Upper lobe of left lung (tissue), 4 donors: ENCODE data around the gene EXT2.

Experiments
- EP300 ChIP-seq, 4 donors: sonication (generic); formaldehyde crosslinking; IDR thresholded peaks; one replicate each; pipeline ENCODE4 v1.5.1; 2017; ENCODE audit warnings: antibody characterized with exemption in 4 of 4, control low read depth in 2 of 4
- POLR2A ChIP-seq, 4 donors: fragments of 450-650 bp; IDR thresholded peaks; one replicate each; pipeline ENCODE4 v1.5.1; 2016 to 2017; ENCODE audit warnings: antibody characterized with exemption in 4 of 4, mild to moderate bottlenecking in 2 of 4
- POLR2AphosphoS5 ChIP-seq, 2 donors: sonication (generic); formaldehyde crosslinking; IDR thresholded peaks; one replicate each; pipeline ENCODE4 v1.5.1; 2017; ENCODE audit warnings: antibody characterized with exemption in 2 of 2
- TF ChIP-seq, protein P1 (sequence below), 6 experiments: fragments of 450-650 bp in 4 of 6; fragments of 200-600 bp in 2 of 6; sonication (generic) in 2 of 6; IDR thresholded peaks; one replicate each; pipeline ENCODE4 v1.5.1; 2016 to 2019; ENCODE audit warnings: antibody characterized with exemption in 6 of 6

DNA sequence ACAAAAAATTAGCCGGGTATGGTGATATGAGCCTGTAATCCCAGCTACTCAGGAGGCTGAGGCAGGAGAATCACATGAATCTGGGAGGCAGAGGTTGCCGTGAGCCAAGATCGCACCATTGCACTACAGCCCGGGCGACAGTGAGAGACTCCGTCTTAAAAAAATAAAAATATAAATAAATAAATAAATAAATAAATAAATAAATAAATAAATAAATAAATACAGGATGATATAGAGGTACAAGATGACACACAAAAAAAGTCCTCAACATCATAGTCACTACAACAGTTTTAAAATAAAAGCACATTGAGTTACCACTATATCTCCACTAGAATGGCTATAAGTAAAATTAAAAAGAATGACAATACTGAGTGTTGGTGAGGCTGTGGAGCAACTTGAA, 116.7 kb downstream of the EXT2 start:
- TF ChIP-seq, protein P1, sequence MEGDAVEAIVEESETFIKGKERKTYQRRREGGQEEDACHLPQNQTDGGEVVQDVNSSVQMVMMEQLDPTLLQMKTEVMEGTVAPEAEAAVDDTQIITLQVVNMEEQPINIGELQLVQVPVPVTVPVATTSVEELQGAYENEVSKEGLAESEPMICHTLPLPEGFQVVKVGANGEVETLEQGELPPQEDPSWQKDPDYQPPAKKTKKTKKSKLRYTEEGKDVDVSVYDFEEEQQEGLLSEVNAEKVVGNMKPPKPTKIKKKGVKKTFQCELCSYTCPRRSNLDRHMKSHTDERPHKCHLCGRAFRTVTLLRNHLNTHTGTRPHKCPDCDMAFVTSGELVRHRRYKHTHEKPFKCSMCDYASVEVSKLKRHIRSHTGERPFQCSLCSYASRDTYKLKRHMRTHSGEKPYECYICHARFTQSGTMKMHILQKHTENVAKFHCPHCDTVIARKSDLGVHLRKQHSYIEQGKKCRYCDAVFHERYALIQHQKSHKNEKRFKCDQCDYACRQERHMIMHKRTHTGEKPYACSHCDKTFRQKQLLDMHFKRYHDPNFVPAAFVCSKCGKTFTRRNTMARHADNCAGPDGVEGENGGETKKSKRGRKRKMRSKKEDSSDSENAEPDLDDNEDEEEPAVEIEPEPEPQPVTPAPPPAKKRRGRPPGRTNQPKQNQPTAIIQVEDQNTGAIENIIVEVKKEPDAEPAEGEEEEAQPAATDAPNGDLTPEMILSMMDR (IDR thresholded peaks at IDR 0.05) = no peak
- no peak for TF ChIP-seq POLR2A (IDR thresholded peaks at IDR 0.05)
- no peak for TF ChIP-seq POLR2AphosphoS5 (IDR thresholded peaks at IDR 0.05)
- TF ChIP-seq EP300 (IDR thresholded peaks at IDR 0.05) = no peak
